Amniotic stem cell (primary cell): Measurements from ENCODE around the gene DLX3.

Experiments
- DNase-seq: peaks from one replicate; lab custom pipeline; 2025; lab: John Stamatoyannopoulos, UW

DLX3 gene

DNA sequence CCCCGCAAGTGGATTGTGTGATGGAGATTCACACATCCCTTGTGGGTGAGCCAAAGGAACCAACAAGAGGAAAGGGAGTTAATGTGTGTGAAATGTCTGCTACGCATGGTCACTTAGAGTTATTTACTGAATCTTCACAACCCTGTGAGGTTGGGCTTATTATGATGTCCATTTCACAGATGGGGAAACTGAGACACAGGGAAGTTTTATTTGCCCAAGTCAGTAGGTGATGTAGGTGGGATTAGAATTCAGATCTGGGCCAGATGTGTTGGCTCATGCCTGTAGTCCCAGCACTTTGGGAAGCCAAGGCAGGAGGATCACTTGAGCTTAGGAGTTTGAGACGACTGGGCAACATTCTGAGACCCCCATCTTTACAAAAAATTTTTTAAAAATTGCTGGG, 37.7 kb downstream of the DLX3 start:
- no peak for DNase-seq

- DNase-seq: no peak
Observed at GRCh38 chr17:49956780-49957179, 38.2 kb downstream of the DLX3 start.

- no peak for DNase-seq
Observed at GRCh38 chr17:49955157-49955556, 39.9 kb downstream of the DLX3 start.

DNA sequence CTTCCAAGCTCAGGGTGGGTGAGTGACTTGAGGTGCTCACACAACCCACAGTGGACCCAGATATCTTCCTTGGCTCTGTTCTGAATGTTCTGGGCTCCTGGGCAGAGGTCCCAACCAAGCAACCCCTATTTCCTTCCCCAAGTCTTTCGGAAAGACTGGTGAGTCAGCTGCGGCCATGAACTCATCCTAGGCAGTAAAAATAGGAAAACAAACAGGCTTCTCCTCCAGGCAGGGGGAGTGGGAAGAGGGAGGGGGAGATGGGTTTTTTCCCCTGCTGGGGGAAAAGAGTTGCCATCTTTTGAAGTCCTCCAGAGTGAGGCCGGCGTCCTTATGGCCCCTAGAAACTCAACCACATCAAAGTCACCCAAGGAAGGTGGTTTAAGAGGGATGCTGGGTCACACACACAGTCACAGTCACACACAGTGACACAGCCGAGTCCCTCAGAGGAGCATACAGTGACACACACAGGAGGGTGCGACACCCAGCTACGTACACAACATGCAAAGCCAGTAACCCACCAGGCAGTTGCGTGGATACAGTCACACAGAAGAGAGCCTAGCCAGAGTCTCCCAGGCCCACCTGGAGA, 42.0 kb downstream of the DLX3 start:
- no peak for DNase-seq

GRCh38 chr17:49952209-49952911, 42.7 kb downstream of the DLX3 start:
- DNase-seq: peak; percentile 9

- DNase-seq: no peak
Observed at GRCh38 chr17:49951362-49952082, 43.5 kb downstream of the DLX3 start.

- DNase-seq: no peak
Observed at GRCh38 chr17:49949634-49950033, 45.4 kb downstream of the DLX3 start.

GRCh38 chr17:49946964-49947584, 48.0 kb downstream of the DLX3 start:
- no peak for DNase-seq

DNA sequence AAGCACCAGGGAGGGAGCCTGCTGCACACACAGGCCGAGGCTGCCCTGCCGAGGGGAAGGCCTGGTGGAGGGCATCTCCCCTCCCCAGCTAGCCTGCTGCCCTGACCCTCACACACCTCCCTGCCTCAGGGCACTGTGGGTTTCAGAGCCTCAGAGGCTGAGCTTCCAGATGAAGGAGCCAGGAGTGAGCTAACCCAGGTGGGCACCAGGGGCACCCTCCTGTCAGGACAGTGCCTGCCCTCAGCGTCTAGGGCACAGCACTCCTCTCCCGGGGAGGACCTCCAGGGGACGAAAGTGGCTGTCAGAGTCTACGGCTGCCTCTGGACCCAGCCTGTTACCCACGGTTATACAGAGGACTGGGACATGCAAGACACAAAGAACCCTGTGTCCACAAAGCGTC, 48.8 kb downstream of the DLX3 start:
- no peak for DNase-seq

GRCh38 chr17:49944273-49944870, 50.7 kb downstream of the DLX3 start:
- DNase-seq: no peak

GRCh38 chr17:49942947-49943346, 52.1 kb downstream of the DLX3 start:
- DNase-seq: no peak

DNA sequence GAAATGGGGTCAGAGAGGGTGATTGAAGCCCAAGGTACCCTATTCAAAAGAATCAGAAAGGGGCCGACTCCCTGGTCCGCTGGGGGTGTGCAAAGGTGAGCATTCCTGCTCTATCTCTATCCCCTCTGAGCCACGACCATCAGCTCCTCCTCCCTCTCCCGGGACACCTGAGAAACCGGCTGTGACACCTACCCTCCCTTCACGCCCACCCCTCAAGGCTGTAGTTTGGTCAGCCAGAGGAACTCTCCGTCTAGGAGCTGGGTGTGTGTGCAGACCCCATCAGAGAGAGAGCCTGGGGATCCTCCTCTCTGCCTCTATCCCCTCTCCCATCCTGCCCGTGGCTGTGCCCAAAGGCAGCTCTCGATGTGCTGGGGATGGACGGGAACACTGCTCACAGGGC, 53.6 kb downstream of the DLX3 start:
- DNase-seq: no peak
